Endodermal cell (in vitro differentiated cells): ENCODE measurements around the gene TRAF7. TPM values are rescaled to one million over a fixed set of nuclear protein-coding genes. Genes with fewer than 3 reads are reported as not detected.
"Not testable (repeated sequence)": the region's sequence is repeated elsewhere in the genome, so short reads cannot be mapped to it uniquely, and the experiment has no call there.

Source experiments
- DNase-seq: peaks from one replicate; pipeline ENCODE4 v3.0.0-alpha.2; 2017
- H3K27ac ChIP-seq: 2 replicates; pipeline ENCODE4 v1.5.1; 2013; ENCODE audit warnings: mild to moderate bottlenecking, low read depth, low read length, moderate library complexity
- H3K27me3 ChIP-seq: 2 replicates; pipeline ENCODE4 v1.6.1; 2013; ENCODE audit warnings: mild to moderate bottlenecking, low read length, moderate library complexity; ENCODE audit not compliant: insufficient read depth, control insufficient read depth, poor library complexity, severe bottlenecking
- H3K36me3 ChIP-seq: 2 replicates; pipeline ENCODE4 v1.7.0; 2013; ENCODE audit warnings: mild to moderate bottlenecking, low read length, moderate library complexity; ENCODE audit not compliant: control insufficient read depth, insufficient read depth
- H3K4me1 ChIP-seq: one replicate; pipeline ENCODE4 v1.7.0; 2013; ENCODE audit warnings: low read length; ENCODE audit not compliant: control insufficient read depth, insufficient read depth
- H3K4me3 ChIP-seq: 2 replicates; pipeline ENCODE4 v1.5.1; 2013; ENCODE audit warnings: mild to moderate bottlenecking, low read length, moderate library complexity
- H3K9ac ChIP-seq: 2 replicates; pipeline ENCODE4 v1.6.1; 2013; ENCODE audit warnings: mild to moderate bottlenecking, low read length, moderate library complexity; ENCODE audit not compliant: poor library complexity, severe bottlenecking; ENCODE audit errors: extremely low read depth
- H3K9me3 ChIP-seq: 2 replicates; pipeline ENCODE4 v1.6.1; 2013; ENCODE audit warnings: mild to moderate bottlenecking, low read length, moderate library complexity; ENCODE audit not compliant: control insufficient read depth
- H3K27ac Mint-ChIP-seq: 2 replicates; pipeline ENCODE4 v1.8.0; 2020; ENCODE audit warnings: mixed read lengths
- H3K27me3 Mint-ChIP-seq: 2 replicates; pipeline ENCODE4 v1.8.0; 2021; ENCODE audit warnings: mild to moderate bottlenecking, mixed read lengths; ENCODE audit not compliant: insufficient read depth
- H3K36me3 Mint-ChIP-seq: 2 replicates; pipeline ENCODE4 v1.8.0; 2020; ENCODE audit warnings: low read depth, mixed read lengths
- H3K4me1 Mint-ChIP-seq: 2 replicates; pipeline ENCODE4 v1.8.0; 2020; ENCODE audit warnings: mixed read lengths
- H3K4me3 Mint-ChIP-seq: 2 replicates; pipeline ENCODE4 v1.8.0; 2020; ENCODE audit warnings: mild to moderate bottlenecking, moderate library complexity, mixed read lengths
- H3K9me3 Mint-ChIP-seq: 2 replicates; pipeline ENCODE4 v1.8.0; 2020; ENCODE audit warnings: mild to moderate bottlenecking, mixed read lengths
- WGBS, 2 experiments: methylation state at CpG; one replicate each; pipeline versions ENCODE4 v1.1.5 to v1.1.7; 2013; ENCODE audit warnings: missing lambda C conversion rate in 2 of 2, mixed read lengths in 1 of 2; ENCODE audit not compliant: insufficient coverage in 1 of 2, insufficient read length in 1 of 2; 5-methylcytosine and 5-hydroxymethylcytosine counted together
- total RNA-seq, 2 donors: library from RNA; stranded (reverse); fragmentation: NEBNext Ultra II Directional in 1 of 2; extraction: Animal tissue kit (Norgen Biotek cat#: 25700) in 1 of 2; gene quantifications; 2 replicates in 1 of 2; 3 replicates in 1 of 2; pipeline ENCODE4 v1.2.1, GENCODE V29; 2021
- TF ChIP-seq, protein P1 (sequence below): fragments of 200-600 bp; sonication (generic); conservative IDR thresholded peaks from 2 replicates; pipeline ENCODE4 v1.5.0; 2021; ENCODE audit warnings: antibody characterized with exemption, mild to moderate bottlenecking

The TRAF7 gene
- total RNA-seq, 2 donors from 2014 or later, result 108 to 110 TPM

DNA sequence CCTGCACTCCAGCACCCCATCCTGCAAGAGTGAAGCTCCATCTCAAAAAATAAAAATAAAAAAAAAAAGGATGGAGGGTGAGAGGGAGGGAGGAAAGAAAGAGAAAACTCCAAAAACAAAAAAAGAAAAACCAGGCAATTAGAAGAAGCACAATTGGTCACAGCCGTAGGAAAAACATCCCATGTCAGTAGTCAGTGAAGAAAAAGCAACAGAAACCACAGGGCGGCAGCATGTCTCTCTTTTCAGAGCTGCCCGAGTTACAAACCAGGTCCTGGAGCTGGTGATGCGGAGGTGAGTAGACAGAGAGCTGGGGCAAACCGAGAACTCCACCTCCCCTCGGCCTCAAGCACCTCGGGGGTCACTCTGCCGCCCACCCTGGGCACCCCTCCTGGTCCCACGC is 34.3 kb upstream of the TRAF7 start:
- not testable (repeated sequence) for H3K9ac ChIP-seq, H3K27me3 Mint-ChIP-seq, H3K4me1 ChIP-seq, H3K9me3 ChIP-seq, H3K4me3 Mint-ChIP-seq, H3K27ac Mint-ChIP-seq, H3K4me1 Mint-ChIP-seq, H3K4me3 ChIP-seq, H3K27ac ChIP-seq, H3K9me3 Mint-ChIP-seq, H3K36me3 Mint-ChIP-seq, H3K27me3 ChIP-seq, H3K36me3 ChIP-seq
- peak; percentile 67 for DNase-seq
- TF ChIP-seq, protein P1, sequence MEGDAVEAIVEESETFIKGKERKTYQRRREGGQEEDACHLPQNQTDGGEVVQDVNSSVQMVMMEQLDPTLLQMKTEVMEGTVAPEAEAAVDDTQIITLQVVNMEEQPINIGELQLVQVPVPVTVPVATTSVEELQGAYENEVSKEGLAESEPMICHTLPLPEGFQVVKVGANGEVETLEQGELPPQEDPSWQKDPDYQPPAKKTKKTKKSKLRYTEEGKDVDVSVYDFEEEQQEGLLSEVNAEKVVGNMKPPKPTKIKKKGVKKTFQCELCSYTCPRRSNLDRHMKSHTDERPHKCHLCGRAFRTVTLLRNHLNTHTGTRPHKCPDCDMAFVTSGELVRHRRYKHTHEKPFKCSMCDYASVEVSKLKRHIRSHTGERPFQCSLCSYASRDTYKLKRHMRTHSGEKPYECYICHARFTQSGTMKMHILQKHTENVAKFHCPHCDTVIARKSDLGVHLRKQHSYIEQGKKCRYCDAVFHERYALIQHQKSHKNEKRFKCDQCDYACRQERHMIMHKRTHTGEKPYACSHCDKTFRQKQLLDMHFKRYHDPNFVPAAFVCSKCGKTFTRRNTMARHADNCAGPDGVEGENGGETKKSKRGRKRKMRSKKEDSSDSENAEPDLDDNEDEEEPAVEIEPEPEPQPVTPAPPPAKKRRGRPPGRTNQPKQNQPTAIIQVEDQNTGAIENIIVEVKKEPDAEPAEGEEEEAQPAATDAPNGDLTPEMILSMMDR, result peak; percentile 54
- 57 to 65% methylated on average over 3 to 4 of the region's 9 CpGs for WGBS, 2 experiments

DNA sequence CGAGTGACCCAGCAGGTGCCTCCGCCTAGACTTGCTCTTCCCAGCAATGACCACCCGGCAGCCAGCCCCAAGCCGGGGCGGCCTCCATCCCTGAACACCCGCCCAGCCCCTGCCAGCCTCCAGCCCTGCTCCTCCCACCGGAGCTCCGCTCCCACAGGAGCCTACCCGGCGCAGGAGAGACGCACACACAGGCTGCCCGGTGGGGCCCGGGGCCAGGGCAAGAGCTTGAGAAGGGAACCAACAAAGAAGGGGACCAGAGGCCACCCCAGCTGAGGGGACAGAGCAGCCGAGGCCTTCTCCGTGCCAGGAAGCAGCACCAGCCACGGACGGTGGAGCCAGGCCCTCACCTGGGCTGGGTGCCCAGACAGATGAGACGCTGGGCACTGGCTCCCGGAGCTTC is 33.7 kb upstream of the TRAF7 start:
- Mint-ChIP-seq H3K4me1 (peaks cover 8% of the 10 kb centered on the region), H3K27me3 (no peaks in the 10 kb centered on the region), H3K9me3 (no peaks in the 10 kb centered on the region), H3K27ac (no peak overlapping the region), H3K36me3 (no peaks in the 10 kb centered on the region), H3K4me3 (no peak overlapping the region)
- WGBS, 2 experiments, result 94 to 96% methylated on average over 12 to 18 of the region's 19 CpGs
- no peaks in the 10 kb centered on the region for H3K27me3 ChIP-seq
- TF ChIP-seq, protein P1, result no peak
- no peaks in the 10 kb centered on the region for H3K9me3 ChIP-seq
- H3K4me1 ChIP-seq, result peaks cover 4% of the 10 kb centered on the region
- no peak overlapping the region for H3K27ac ChIP-seq
- H3K36me3 ChIP-seq, result no peaks in the 10 kb centered on the region
- DNase-seq, result no peak
- H3K4me3 ChIP-seq, result no peak overlapping the region
- no peak overlapping the region for H3K9ac ChIP-seq

- Histone ChIP-seq H3K36me3 (no peaks in the 10 kb centered on the region), H3K4me1 (peaks cover 4% of the 10 kb centered on the region), H3K27ac (no peak overlapping the region), H3K4me3 (no peak overlapping the region), H3K9me3 (no peaks in the 10 kb centered on the region), H3K9ac (no peak overlapping the region), H3K27me3 (no peaks in the 10 kb centered on the region)
- no peak for DNase-seq
- peaks cover 8% of the 10 kb centered on the region for H3K4me1 Mint-ChIP-seq
- TF ChIP-seq, protein P1, result no peak
- WGBS, 2 experiments, result 91 to 98% methylated on average over 7 to 16 of the region's 17 CpGs
- no peak overlapping the region for H3K4me3 Mint-ChIP-seq
- H3K27ac Mint-ChIP-seq, result no peak overlapping the region
- no peaks in the 10 kb centered on the region for H3K9me3 Mint-ChIP-seq
- H3K36me3 Mint-ChIP-seq, result no peaks in the 10 kb centered on the region
- no peaks in the 10 kb centered on the region for H3K27me3 Mint-ChIP-seq
Measured at GRCh38 chr16:2122429-2122828, 33.2 kb upstream of the TRAF7 start.

GRCh38 chr16:2122934-2123683 is 32.5 kb upstream of the TRAF7 start:
- not testable (repeated sequence) for H3K27ac Mint-ChIP-seq, H3K9ac ChIP-seq, H3K4me1 ChIP-seq, H3K9me3 ChIP-seq, DNase-seq, H3K27me3 ChIP-seq, H3K4me3 ChIP-seq, H3K36me3 ChIP-seq, H3K4me1 Mint-ChIP-seq, H3K9me3 Mint-ChIP-seq, H3K27me3 Mint-ChIP-seq, H3K4me3 Mint-ChIP-seq, H3K36me3 Mint-ChIP-seq, H3K27ac ChIP-seq
- 82% methylated on average over 11 of the region's 26 CpGs; no CpG with 5 or more reads in 1 of the 2 experiments for WGBS, 2 experiments

DNA sequence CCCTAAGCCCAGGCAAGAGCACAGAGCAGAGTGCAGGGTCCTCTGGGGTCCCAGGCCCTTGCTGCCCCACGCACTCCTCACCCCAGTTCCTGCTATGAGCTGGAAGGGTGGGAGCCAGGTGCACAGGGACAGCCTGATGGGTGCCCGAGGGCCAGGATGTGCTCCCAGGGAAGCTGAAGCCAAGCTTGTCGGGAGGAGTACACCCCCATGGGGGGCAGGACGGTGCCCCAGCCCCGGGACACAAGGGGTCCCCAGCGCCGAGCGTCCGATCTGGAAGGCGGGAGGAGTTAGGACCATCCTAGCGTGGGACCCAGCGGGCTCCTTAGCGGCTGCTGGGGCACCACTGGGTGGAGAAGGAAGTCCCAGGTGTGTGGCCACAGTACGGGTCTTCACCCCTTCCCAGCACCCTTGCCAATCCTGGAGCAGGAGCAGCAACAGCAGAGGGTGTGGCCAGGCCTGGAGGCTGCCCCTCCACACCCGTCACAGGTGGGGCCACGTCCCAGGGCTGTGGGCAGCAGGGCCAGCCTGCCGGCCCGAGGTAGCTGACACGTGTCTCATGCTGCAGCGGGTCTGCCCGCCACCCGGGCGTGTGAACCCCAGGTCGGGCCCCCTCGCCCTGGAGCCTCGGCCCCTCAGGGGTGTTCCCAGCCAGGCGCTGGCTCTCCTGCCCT is 31.7 kb upstream of the TRAF7 start:
- 85 to 88% methylated on average over 2 to 16 of the region's 27 CpGs for WGBS, 2 experiments
- not testable (repeated sequence) for H3K27ac Mint-ChIP-seq, H3K4me3 ChIP-seq, H3K9ac ChIP-seq, H3K27me3 Mint-ChIP-seq, DNase-seq, H3K4me1 ChIP-seq, H3K27ac ChIP-seq, H3K4me1 Mint-ChIP-seq, H3K9me3 Mint-ChIP-seq, H3K27me3 ChIP-seq, H3K36me3 ChIP-seq, H3K36me3 Mint-ChIP-seq, H3K9me3 ChIP-seq, H3K4me3 Mint-ChIP-seq
